ENCODE results near the gene KRT2. TPM values are rescaled to one million over a fixed set of nuclear protein-coding genes. Genes with fewer than 3 reads are reported as not detected.

Gene KRT2
- total and polyA plus RNA-seq, 9 of the 15 experiments (the other 6 are each of a cell fraction or from before 2014, with no cell fraction given) = 0.03 to 0.69 (median 0.07) TPM; not detected in 2

GRCh38 chr12:52662093-52662917, 10.3 kb upstream of the KRT2 start (continued):
- peak; percentile 34; the same call in 1 of the 2 replicates for TF ChIP-seq HMBOX1 (IDR thresholded peaks at IDR 0.05)
- TF ChIP-seq KDM1A (IDR thresholded peaks at IDR 0.05) = peak; percentile 99
- TF ChIP-seq BCL6 (CRISPR knock-in tag; IDR thresholded peaks at IDR 0.05) = peak; percentile 64; the same call in 1 of the 2 replicates
- TF ChIP-seq ETV1 (tag; conservative IDR thresholded peaks at IDR 0.05; ENCODE audit: low read depth) = peak; percentile 97
- TF ChIP-seq ZKSCAN8 (CRISPR knock-in tag; IDR thresholded peaks at IDR 0.05) = 0 out of 2 replicates have a peak, but pooled peaks have one; percentile 72
- no peak for TF ChIP-seq ZNF384 (IDR thresholded peaks at IDR 0.05; ENCODE audit: low read depth, low read length)
- TF ChIP-seq ZNF586 (CRISPR knock-in tag; conservative IDR thresholded peaks at IDR 0.05) = no peak
- peak; percentile 75 to 83 for TF ChIP-seq MAZ (CRISPR knock-in tag; conservative IDR thresholded peaks at IDR 0.05 in 1 of 2, IDR thresholded peaks at IDR 0.05 in 1 of 2)
- TF ChIP-seq SNIP1 (IDR thresholded peaks at IDR 0.05; ENCODE audit: low read depth) = no peak
- peak; percentile 91 for TF ChIP-seq TOE1 (IDR thresholded peaks at IDR 0.05; ENCODE audit: borderline replicate concordance)
- no peak for TF ChIP-seq TOE1 (CRISPR knock-in tag; IDR thresholded peaks at IDR 0.05; ENCODE audit: borderline replicate concordance, low read depth)
- peak in 1 of 2 experiments; percentile 93; a peak in 2 of 4 replicates for TF ChIP-seq HDAC1 (IDR thresholded peaks at IDR 0.05)
- peak; percentile 46; the same call in 1 of the 2 replicates for TF ChIP-seq ZNF165 (CRISPR knock-in tag; IDR thresholded peaks at IDR 0.05; ENCODE audit: borderline replicate concordance)
- no peak for TF ChIP-seq HDGF (IDR thresholded peaks at IDR 0.05)
- peak; percentile 40; the same call in 1 of the 2 replicates for TF ChIP-seq BRD4 (IDR thresholded peaks at IDR 0.05)
- no peak for TF ChIP-seq BRF1 (IDR thresholded peaks at IDR 0.05; ENCODE audit: borderline replicate concordance, extremely low read depth, insufficient read length)
- peak; percentile 96 for TF ChIP-seq RUNX1 (IDR thresholded peaks at IDR 0.05; ENCODE audit: low read depth)
- TF ChIP-seq TRIM24 (IDR thresholded peaks at IDR 0.05) = peak; percentile 92 to 93
- no peak for TF ChIP-seq SUPT5H (IDR thresholded peaks at IDR 0.05)
- TF ChIP-seq PATZ1 (CRISPR knock-in tag; IDR thresholded peaks at IDR 0.05; ENCODE audit: borderline replicate concordance) = peak; percentile 79
- 0 out of 2 replicates have a peak, but pooled peaks have one; percentile 58 for TF ChIP-seq ZNF79 (CRISPR knock-in tag; IDR thresholded peaks at IDR 0.05; ENCODE audit: low read depth)
- TF ChIP-seq SRSF9 (IDR thresholded peaks at IDR 0.05; ENCODE audit: borderline replicate concordance, low read depth, low read length) = no peak

All from K562 (cell line).